T-helper 22 cell (primary cell): ENCODE measurements around the gene CCDC83.
A peak's percentile ranks its signal among the peaks of the same experiment; 100 is the strongest.
"Not testable (repeated sequence)": the region's sequence is repeated elsewhere in the genome, so short reads cannot be mapped to it uniquely, and the experiment has no call there.

Experiments
- DNase-seq: peaks from one replicate; pipeline ENCODE4 v3.0.0-alpha.2; 2020; ENCODE audit warnings: low read depth

Gene CCDC83

DNA sequence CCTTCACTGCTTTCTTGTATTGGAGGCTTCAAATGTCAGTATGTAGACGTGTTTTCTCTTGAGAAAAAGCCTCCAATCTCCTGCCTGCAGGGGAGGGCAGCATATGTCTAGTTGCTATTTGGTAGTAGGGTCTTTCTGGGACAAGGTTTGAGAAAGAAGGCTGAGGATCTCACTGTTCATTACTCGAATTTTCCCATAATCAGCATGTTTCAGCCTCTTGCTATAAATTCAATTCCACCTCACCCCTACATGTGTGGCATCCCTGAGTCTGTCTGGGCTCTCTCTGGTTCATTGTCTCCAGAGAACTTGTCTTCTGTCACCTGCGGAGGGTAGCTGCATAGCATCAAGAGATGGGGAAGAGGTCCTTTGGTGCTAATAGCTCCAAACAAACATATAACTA, 19.5 kb upstream of the CCDC83 start:
- DNase-seq: no peak

DNA sequence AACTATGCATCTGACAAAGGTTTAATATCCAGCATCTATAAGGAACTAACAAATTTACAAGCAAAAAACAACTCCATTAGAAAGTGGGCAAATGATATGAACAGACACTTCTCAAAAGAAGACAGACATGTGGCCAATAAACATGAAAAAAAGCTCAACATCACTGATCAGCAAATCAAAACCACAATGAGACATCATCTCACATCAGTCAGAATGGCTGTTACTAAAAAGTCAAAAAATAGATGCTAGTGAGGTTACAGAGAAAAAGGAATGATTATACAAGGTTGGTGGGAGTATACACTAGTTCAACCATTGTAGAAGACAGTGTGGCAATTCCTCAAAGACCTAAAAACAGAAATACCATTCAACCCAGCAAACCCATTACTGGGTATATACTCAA, 14.3 kb upstream of the CCDC83 start:
- not testable (repeated sequence) for DNase-seq

DNA sequence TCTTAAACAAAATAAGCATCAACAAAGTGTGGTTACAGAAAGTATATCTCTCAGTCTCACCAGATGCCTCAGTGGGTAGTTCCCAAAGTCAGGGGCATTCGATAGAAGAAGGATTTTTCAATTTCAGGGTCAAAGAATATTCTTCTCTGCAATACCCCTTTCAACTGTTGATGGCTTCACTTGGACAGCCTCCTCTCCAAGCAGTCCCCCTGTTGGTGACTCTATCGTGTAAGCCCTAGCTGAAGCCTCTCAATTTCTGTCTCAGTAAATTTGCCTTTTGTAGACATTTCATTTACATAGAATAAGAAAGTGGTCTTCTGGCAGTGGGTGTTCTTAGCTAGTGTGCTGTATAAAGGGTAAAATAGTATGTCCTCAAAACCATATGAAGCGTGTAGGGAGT, 11.3 kb upstream of the CCDC83 start:
- no peak for DNase-seq

DNA sequence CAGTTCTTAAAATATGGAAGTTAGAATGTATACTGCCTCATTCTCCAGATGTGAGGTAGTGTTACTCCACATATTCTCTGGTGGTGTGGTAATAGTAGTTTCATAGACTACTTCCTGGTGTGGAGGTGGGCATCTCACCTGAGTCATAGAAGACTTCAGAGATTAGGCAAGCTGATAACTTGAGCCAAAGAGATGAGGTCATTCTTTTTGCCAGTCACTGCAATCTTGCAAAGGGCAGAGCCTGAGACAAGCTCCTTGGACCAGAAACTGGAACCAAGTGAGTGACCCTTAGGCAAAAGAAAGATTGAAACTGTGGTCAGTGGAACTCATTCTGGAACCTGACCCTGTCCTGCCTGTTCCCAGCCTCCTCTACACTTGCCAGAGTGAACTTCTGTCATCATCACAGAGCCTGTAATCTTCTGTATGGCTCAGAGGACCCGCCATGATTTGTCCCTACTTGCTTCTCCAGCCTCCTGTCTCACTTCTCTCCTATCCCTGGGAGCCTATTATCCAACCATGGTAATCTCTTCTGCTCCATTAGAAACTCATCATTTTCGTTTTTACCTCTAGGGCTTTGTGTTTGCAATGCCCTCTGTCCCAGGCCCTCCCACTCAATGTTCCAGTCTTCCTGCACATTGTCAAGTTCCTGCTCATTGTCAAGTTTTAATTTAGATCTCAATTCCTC, 10.6 kb upstream of the CCDC83 start:
- DNase-seq: no peak

DNA sequence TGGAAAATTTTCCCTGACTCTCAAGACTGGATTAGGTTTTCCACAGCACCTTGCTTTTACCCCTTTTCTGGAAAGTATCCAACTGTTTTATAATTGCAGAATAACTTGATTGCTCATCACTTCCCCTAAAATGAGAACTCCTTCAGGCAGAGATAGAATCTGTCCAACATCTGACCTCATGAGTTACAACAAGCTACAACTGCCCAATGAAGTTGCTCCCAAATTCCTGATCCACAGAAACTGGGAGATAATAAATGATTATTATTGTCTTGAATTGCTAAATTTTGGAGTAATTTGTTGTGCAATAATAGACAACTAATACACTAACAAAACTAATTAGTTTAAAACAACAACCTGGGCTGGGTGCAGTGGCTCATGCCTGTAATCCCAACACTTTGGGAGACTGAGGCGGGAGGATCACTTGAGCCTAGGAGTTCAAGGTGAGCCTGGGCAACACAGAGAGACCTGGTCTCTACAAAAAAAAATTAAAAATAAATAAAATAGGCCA, 10.0 kb upstream of the CCDC83 start:
- DNase-seq: no peak

DNA sequence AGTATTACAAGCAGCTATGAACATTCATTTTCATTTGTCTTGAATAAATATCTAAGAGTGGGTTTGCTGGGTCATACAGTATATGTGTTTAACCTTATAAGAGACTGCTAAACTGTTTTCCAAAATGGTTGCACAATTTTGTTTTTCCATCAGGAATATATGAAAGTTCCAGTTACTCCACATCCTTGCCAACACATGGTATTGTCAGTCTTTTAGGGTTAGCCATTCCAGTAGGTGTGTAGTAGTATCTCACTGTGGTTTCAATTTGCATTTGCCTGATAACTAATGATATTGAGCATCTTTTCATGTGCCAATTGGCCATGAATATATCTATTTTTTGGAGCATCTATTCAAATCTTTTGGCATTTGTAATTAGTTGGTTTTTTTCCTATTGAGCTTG, 7.7 kb upstream of the CCDC83 start:
- no peak for DNase-seq

DNA sequence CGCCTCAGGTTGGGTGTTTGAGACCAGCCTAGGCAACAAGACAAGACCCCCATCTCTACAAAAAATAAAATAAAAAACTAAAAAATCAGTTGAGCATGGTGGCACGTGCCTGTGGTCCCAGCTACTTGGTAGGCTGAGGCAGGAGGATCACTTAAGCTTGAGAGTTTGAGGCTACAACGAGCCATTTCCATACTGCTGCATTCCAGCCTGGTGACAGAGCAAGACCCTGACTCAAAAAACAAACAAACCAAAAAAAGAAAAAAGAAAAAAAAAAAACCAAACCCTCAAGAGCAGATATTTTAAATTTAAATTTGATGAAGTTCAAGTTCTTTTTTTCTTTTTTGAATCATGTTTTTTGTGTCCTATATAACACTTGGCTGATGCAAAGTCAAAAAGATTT, 7.2 kb upstream of the CCDC83 start:
- no peak for DNase-seq

DNA sequence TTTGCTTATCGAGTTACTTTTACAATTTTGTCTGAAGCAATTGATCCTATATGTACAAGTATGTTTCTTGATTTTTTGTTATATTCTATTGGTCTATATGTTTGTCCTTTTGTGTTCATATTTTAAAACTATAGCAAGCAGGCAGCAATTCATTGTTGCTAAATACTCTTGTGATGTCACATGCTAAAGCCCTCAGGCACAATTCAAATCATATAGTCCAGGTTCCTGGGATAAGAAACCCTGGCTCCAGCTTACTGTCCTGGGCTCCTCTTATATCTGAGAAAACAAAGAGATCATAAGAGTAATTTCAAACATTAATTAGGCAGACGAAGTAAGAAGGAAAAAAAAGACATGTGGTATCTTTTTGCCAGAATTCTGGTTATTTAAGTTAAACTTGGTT, 6.6 kb upstream of the CCDC83 start:
- no peak for DNase-seq

DNA sequence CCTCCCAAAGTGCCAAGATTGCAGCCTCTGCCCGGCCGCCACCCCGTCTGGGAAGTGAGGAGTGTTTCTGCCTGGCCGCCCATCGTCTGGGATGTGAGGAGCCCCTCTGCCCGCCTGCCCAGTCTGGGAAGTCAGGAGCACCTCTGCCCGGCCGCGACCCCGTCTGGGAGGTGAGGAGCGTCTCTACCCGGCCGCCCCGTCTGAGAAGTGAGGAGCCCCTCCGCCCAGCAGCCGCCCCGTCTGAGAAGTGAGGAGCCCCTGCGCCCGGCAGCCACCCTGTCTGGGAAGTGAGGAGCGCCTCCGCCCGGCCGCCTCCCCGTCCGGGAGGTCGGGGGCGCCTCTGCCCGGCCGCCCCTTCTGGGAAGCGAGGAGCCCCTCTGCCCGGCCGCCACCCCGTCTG, 2.4 kb upstream of the CCDC83 start:
- DNase-seq: not testable (repeated sequence)

DNA sequence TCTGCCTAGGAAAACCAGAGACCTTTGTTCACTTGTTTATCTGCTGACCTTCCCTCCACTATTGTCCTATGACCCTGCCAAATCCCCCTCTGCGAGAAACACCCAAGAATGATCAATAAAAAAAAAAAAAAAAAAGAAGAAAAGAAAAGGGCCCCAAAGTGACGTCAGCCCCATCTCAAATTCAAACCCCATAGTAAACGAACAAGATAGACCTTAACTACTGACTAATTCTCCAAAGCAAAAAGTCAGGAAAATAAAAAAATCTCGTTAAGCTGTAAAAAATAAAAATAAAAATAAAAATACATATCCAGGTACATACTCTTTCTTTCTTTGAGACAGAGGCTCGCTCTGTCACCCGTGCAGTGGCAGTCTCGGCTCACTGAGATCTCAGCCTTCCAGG, 1.6 kb upstream of the CCDC83 start:
- DNase-seq: not testable (repeated sequence)

DNA sequence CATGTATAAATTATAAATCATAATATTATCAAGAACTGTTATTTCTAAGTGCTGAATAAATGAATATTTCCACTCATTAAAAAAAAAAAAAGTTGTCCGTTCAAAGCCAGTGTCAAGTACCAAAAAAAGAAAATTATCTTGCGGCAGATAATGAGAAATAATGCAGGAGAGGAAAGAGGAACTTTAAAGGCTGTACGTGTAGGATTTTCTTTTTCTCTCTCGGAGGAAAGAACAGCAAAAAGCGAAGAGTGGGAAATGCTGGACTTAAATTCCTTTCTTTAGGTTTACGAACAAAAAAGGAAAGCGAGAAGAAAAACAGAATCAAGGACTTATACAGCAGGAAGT, 999 bp upstream of the CCDC83 start:
- DNase-seq: no peak

DNA sequence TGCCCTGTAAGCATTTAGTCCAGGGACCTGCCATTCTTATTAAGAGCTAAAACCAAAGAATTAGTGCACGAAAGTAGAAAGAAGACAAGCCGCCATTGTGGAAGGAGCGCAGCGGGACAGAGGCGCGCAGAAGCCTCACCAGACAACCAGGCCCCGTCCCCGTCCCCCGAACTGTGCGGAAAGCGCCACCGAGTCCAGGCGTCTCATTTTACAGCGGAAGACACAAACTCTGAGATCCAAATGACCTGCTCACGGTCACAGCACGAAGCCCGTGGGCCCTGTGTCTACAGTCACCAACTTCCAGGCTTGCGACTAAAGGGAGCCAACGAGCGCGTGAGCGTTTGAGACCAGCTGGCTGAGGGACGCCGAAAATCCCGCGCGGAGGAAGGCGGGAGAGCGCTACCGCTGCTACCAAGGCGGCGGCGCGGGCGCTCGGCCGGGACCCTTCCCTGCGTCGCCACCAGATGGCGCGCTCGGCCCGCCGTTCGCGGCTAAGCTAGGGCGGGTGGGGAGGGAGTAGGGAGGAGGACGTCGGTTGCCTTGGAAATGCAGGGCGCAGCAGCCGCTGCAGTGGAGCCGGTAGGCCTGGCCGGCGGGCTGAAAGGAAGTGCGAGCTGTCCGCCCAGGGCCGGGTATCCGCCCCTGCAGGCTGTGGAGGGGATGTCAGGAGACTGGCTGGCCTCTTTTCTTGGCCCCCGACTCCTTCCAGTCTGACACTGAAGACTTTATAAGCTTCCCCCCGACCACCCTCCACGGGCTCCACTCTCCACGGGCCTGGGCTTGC, 434 bp upstream of the CCDC83 start:
- DNase-seq: peak; percentile 72

DNA sequence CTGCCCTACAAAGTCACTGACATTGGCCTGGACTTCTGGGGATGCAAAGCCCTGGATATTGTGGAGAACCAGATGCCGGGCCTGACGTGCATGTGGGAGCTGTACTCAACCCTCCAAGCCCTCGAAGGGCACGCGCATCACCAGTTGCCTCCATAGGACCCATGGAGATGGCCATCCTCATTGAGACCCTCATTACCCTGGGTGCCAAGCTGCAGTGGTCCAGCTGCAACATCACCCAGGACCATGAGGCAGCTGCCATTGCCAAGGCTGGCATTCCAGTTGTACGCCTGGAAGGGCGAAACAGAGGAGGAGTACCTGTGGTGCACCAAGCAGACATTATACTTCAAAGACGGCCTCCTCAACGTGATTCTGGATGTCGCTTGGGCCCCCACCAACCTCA, 1.9 kb downstream of the CCDC83 start:
- DNase-seq: no peak

DNA sequence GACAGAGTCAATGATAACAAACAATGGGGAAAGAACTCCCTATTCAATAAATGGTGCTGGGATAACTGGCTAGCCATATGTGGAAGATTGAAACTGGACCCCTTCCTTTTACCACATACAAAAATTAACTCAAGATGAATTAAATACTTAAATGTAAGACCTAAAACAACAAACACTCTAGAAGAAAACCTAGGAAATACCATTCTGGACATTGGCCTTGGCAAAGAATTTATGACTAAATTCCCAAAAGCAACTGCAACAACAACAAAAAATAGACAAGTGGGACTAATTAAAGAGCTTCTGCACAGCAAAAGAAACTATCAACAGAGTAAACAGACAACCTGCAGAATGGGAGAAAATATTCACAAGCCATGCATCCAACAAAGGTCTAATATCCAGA, 4.4 kb downstream of the CCDC83 start:
- DNase-seq: not testable (repeated sequence)

DNA sequence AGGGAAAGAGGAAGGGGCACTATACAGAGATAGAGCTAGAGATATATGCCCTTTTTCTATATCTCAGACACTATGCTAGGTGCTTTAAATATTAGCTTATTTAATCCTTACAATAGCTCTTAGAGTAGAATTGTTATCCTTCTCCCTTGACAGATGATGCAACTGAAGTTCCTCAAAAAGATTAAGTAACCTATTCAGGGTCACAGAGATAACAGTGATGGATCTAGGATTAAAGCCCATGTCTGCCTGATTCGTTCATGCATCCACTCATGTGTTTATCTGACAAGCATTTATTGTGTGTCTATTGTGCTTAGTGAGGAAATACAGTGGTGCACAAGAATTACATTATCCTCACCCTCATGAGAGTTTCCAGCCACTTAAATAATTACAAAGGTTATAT, 8.7 kb downstream of the CCDC83 start:
- DNase-seq: no peak

DNA sequence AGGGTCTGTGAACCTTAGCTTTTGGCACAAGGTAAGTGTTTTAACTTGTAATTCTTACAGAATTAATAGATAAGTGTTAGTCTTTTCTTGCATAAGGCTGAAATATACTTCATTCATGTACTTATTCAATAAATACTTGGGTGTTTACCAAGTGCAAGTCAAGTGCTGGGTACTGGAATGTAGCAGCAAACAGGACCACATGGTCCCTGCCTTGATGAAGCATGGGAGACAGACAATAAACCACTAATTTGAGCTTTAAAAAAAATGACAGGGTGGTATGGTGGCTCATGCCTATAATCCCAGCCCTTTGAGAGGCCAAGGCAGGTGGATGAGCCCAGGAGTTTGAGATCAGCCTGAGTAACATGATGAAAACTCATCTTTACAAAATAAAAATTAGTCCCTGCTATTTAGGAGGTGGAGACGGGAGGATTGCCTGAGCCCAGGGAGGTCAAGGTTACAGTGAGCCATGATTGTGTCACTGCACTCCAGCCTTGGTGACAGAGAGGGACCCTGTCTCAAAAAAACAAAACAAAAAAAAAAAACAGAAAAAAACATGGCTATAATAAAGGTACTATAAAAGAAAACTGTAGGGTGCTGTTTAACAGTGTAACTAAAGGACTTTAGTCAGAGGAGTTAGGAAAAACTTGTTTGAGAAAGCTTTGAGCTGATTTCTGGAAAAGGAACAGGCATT, 11.1 kb downstream of the CCDC83 start:
- DNase-seq: no peak

DNA sequence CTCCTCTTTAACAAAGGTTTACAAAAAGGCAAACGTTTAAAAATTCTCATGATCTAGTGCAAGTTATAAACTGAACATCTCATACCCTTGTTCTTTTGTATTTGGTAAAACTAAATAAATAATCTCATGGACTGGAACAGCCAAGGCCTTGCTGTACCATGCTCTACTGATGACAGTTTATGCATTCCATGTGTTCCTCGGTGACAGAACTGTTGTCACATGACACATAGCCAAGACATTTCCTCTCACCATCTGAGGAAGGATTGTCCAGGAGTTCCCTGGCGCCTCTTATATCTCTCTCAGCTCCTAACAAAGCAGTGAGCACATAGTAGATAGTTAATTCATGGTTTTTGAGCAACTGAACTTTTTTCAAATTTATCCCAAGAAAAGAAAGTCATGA, 12.6 kb downstream of the CCDC83 start:
- no peak for DNase-seq

DNA sequence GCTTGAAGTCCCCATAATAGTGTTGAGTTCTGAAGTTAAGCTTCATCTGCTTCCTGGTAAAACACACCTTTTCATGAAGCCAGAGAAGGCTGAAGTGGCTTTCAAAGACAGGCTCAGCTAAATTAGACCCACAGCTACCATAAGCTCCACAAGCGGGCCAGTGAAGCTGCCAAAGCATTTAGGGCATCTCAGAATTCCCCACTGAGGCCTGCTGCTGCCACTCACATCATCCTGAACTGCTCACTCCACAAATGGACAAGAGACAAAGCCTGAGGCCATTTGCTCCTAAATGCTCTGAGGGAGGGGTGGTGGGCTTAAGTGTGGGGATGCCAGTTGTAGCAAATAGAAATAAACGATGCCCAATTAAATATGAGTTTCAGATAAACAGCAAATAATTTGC, 14.6 kb downstream of the CCDC83 start:
- no peak for DNase-seq

DNA sequence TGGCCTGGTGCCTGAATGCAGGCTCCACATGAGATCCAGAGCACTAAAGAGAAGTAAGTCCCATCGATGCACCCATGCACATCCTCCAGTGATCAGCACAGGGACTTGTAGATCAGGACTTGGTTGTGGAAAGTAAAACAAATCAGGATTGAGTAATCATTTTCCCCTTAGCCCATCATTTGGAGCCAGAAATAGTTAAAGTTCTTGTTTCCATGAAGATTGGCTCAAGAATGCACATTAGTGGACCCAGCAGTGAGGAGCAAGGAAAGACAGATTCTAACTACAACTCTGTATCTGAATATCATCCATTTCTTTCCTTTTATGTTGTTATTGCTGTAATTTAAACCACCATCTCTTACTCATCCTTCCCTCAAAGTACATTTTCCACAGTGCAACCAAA, 19.1 kb downstream of the CCDC83 start:
- DNase-seq: no peak

DNA sequence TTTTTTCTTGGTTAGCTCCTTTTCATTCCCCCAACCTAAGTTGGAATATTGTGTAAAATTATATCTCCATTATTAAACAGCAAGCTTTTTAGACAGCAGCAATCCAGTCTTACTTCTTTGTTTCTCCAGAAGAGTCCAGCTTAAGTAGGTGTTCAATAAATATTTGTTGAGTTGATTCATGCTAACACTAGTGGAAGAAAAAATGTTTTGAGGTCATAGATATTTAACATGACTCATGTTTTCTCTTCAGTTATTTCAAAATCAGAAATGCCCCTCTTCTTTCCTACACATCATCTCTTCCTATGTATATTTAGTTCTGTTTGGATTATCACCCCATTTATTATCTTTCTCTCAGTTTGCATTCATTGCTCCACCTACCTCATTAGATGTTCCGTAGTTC, 20.3 kb downstream of the CCDC83 start:
- no peak for DNase-seq

DNA sequence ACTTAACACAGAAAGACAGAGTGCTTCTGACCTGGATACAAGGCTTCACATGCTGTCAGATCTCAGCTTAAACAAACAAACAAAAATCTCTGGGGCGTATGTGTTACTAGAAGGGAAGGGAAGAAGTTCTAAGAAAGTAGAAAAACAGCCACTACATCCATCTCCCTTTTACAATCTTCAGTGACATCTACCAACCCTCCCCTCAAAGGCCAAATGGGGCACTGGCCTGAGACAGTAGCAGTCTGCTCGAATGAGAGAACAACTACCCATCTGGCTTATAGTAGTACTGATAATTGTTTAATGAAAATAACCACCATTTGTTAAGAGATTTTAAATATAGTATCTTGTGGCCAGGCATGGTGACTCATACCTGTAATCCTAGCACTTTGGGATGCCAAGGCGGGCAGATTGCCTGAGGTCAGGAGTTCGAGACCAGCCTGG, 29.4 kb downstream of the CCDC83 start:
- no peak for DNase-seq

DNA sequence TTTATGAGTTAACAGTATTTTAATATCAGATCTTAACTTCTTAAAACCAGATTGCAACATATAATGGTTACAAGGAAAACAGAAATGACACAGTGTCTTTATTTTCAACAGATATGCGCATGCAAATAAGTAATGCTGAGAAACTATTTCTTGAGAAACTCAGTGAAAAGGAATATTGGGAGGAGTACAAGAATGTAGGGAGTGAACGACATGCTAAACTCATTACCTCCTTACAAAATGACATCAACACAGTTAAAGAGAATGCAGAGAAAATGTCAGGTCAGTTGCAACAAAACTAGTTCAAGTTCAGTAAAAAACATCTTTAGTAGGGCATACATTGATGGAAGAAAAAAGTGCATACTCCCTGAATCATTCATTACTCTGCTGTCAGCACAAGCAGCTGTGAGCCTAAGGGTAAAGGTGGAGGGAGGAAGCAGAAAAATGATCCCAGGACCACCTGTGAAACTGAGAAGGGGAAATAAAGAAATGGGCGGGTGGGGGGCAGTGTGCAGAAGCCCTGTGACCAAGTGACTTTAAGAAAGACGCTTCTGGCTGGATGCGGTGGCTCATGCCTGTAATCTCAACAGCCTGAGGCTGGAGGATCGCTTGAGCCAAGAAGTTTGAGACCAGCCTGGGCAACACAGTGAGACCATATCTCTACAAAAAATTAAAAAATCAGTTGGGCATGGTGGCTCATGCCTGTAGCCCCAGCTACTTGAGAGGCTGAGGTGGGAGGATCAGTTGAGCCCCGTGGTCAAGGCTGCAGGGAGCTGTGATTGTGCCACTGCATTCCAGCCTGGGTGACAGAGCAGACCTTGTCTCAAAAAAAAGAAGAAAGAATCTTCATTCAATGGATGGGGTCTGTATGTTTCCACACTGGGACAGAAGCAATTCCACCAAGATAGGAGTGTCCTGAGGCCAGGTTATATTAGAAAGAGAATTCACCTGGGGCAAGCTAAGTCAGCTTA, 31.2 kb downstream of the CCDC83 start:
- DNase-seq: no peak
